Thyroid gland (tissue), 4 donors: Measurements from ENCODE around the gene TSPAN9. TPM values are rescaled to one million over a fixed set of nuclear protein-coding genes. Genes with fewer than 3 reads are reported as not detected.

ENCODE experiments used
- DNase-seq, 2 donors: peaks; one replicate each; pipeline ENCODE4 v3.0.0-alpha.2; 2019
- H3K27ac ChIP-seq, 3 donors: fragments of 200-600 bp; sonication (generic); 1 replicate in 2 of 3; 2 replicates in 1 of 3; pipeline ENCODE4 v1.5.1; 2016 to 2019; ENCODE audit warnings: mild to moderate bottlenecking in 1 of 3, moderate library complexity in 1 of 3
- H3K27me3 ChIP-seq: fragments of 200-600 bp; sonication (generic); one replicate; pipeline ENCODE4 v1.5.1; 2019
- H3K36me3 ChIP-seq, 2 donors: fragments of 200-600 bp; sonication (generic); one replicate each; pipeline ENCODE4 v1.5.1; 2016 to 2019
- H3K4me1 ChIP-seq, 2 donors: fragments of 200-600 bp; sonication (generic); one replicate each; pipeline ENCODE4 v1.5.1; 2017 to 2019
- H3K4me3 ChIP-seq, 3 donors: fragments of 200-600 bp; sonication (generic); replicated peaks in 1 of 3; 1 replicate in 2 of 3; 2 replicates in 1 of 3; pipeline ENCODE4 v1.5.1; 2016; ENCODE audit warnings: mild to moderate bottlenecking in 1 of 3
- H3K9me3 ChIP-seq: fragments of 200-600 bp; sonication (generic); one replicate; pipeline ENCODE4 v1.5.1; 2017
- POLR2A ChIP-seq, 2 donors: fragments of 450-650 bp; IDR thresholded peaks; one replicate each; pipeline ENCODE4 v1.6.1; 2017; ENCODE audit warnings: antibody characterized with exemption in 2 of 2, mild to moderate bottlenecking in 2 of 2, moderate library complexity in 1 of 2
- WGBS, 2 donors: methylation state at CpG; one replicate each; pipeline ENCODE4 v1.1.5; 2017; 5-methylcytosine and 5-hydroxymethylcytosine counted together
- intact Hi-C: fragments of 100-400 bp; cut with DNase I; formaldehyde crosslinking; loops from one replicate; pipeline ENCODE4 v1.15.1; 2023
- total RNA-seq, 4 donors: library from RNA; depleted of rRNA; stranded (reverse); fragments of >200 nt; gene quantifications; one replicate each; pipeline ENCODE4 v1.2.3, GENCODE V29; 2016
- TF ChIP-seq, protein P1 (sequence below), 6 experiments: fragments of 200-600 bp in 3 of 6; fragments of 450-650 bp in 3 of 6; sonication (generic) in 3 of 6; IDR thresholded peaks; one replicate each; pipeline ENCODE4 v1.5.1; 2016 to 2019; ENCODE audit warnings: antibody characterized with exemption in 6 of 6, mild to moderate bottlenecking in 2 of 6, inconsistent platforms in 1 of 6, moderate library complexity in 1 of 6

TSPAN9 gene
- total RNA-seq, 4 donors from 2014 or later = 26.9 to 47.5 (median 33.2) TPM

DNA sequence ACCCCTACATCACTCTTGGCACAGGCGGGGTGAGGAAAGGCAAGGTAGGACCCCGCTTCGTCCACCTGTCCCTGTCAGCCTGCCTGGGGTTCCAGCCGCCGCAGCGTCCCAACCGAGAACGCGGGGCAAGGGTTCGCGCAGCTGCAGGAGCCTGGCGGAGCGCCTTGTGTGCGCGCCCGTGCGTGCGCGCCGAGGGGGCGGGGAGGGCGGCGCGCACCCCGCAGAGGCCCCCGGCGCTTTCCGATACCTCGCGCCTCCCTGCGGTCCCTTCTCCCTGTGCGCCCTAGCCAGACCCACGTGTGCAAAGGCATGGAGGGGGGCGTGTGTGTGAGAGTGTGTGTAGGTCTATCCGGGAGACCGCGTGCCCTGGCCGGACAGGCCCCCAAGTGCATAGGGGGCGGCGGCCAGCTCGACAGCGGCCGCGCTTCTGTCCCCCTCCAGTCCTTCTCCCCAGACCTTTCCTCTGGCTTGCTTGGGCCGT lies 122.4 kb downstream of the TSPAN9 start:
- no peak for TF ChIP-seq POLR2A (IDR thresholded peaks at IDR 0.05)
- TF ChIP-seq, protein P1, sequence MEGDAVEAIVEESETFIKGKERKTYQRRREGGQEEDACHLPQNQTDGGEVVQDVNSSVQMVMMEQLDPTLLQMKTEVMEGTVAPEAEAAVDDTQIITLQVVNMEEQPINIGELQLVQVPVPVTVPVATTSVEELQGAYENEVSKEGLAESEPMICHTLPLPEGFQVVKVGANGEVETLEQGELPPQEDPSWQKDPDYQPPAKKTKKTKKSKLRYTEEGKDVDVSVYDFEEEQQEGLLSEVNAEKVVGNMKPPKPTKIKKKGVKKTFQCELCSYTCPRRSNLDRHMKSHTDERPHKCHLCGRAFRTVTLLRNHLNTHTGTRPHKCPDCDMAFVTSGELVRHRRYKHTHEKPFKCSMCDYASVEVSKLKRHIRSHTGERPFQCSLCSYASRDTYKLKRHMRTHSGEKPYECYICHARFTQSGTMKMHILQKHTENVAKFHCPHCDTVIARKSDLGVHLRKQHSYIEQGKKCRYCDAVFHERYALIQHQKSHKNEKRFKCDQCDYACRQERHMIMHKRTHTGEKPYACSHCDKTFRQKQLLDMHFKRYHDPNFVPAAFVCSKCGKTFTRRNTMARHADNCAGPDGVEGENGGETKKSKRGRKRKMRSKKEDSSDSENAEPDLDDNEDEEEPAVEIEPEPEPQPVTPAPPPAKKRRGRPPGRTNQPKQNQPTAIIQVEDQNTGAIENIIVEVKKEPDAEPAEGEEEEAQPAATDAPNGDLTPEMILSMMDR (IDR thresholded peaks at IDR 0.05) = no peak
- DNase-seq = peak; percentile 26 to 28
- Histone ChIP-seq H3K4me1 (peaks cover 5 to 34% of the 10 kb centered on the region in 2 donors), H3K36me3 (no peaks in the 10 kb centered on the region), H3K4me3 (peak overlapping the region in 2 of 3 donors; percentile 38 to 41), H3K27ac (no peak overlapping the region), H3K27me3 (no peaks in the 10 kb centered on the region), H3K9me3 (no peaks in the 10 kb centered on the region)
- intact Hi-C loops = loop anchor here (5.0 kb wide), 2 partner anchors 62 to 117 kb away; no protein-coding TSS in a partner anchor
- WGBS, 2 donors = 1 to 10% methylated on average over 20 to 21 of the region's 45 CpGs

DNA sequence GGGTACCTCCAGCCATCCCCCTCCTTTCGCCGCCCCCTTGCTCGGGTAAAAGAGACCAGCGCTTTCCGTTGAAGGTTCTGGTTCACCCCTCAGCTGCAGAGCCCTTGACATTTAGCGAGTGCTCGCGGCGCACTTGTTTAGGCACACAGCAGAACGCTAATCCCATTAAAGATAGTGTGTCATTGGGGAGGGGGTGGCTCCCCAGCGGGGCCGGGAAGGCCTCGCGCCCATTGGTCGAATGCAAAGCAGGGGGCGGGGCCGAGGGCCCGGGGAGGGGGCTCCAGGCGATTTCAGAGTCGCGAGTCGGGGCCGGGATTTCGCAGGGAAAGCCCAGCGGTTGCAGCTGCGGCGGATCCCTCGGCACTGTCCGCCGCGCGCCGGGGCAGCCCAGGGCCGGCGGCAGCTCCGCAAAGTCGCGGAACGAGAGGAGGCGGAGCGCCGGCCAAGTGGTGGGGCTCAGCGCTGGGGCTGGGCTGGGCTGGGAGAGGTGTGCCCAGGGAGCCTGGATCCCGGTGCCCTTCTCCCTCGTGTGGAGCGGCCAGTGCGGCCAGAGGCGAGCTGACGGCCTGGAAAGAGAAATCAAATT lies 122.9 kb downstream of the TSPAN9 start:
- Histone ChIP-seq H3K9me3 (no peaks in the 10 kb centered on the region), H3K27ac (no peak overlapping the region), H3K36me3 (no peaks in the 10 kb centered on the region), H3K4me3 (peak overlapping the region; percentile 17 to 41 (median 38)), H3K4me1 (peaks cover 5 to 34% of the 10 kb centered on the region in 2 donors), H3K27me3 (no peaks in the 10 kb centered on the region)
- TF ChIP-seq, protein P1 (IDR thresholded peaks at IDR 0.05) = no peak
- TF ChIP-seq POLR2A (IDR thresholded peaks at IDR 0.05) = peak in 1 of 2 donors; percentile 34
- WGBS, 2 donors = 2 to 11% methylated on average over 10 to 15 of the region's 49 CpGs
- intact Hi-C loops = loop anchor here (5.0 kb wide), 2 partner anchors 63 to 118 kb away; no protein-coding TSS in a partner anchor
- peak; percentile 69 to 74 for DNase-seq

DNA sequence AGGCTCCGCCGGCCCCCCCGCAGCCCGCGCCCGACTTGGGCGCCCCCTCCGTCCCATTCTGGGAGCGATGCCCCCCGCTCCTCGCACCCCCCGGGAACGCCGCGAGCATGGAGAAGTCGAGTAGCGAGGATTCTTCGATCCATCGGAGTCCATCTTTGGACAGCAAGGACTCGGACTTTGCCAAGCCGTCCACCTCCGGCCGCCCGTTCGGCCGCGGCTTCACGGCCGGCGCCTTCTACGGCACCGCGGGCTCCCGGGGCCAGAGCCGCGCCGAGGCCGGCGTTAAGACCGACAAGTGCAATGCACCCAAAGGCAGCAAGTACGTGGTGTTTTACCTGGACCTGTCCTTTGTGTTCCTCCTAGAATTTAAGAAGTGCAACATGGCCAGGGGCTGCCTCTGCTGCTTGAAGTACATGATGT lies 123.6 kb downstream of the TSPAN9 start:
- H3K36me3 ChIP-seq = no peaks in the 10 kb centered on the region
- DNase-seq = peak; percentile 20 to 34
- intact Hi-C loops = loop anchor here (5.0 kb wide), 2 partner anchors 64 to 119 kb away; no protein-coding TSS in a partner anchor
- H3K4me1 ChIP-seq = peaks cover 5 to 41% of the 10 kb centered on the region in 2 donors
- WGBS, 2 donors = 8 to 43% methylated on average over 1 to 11 of the region's 41 CpGs
- no peaks in the 10 kb centered on the region for H3K27me3 ChIP-seq
- peak overlapping the region; percentile 12 to 38 (median 17) for H3K4me3 ChIP-seq
- no peak overlapping the region for H3K27ac ChIP-seq
- TF ChIP-seq, protein P1 (IDR thresholded peaks at IDR 0.05) = no peak
- no peak for TF ChIP-seq POLR2A (IDR thresholded peaks at IDR 0.05)
- no peaks in the 10 kb centered on the region for H3K9me3 ChIP-seq

DNA sequence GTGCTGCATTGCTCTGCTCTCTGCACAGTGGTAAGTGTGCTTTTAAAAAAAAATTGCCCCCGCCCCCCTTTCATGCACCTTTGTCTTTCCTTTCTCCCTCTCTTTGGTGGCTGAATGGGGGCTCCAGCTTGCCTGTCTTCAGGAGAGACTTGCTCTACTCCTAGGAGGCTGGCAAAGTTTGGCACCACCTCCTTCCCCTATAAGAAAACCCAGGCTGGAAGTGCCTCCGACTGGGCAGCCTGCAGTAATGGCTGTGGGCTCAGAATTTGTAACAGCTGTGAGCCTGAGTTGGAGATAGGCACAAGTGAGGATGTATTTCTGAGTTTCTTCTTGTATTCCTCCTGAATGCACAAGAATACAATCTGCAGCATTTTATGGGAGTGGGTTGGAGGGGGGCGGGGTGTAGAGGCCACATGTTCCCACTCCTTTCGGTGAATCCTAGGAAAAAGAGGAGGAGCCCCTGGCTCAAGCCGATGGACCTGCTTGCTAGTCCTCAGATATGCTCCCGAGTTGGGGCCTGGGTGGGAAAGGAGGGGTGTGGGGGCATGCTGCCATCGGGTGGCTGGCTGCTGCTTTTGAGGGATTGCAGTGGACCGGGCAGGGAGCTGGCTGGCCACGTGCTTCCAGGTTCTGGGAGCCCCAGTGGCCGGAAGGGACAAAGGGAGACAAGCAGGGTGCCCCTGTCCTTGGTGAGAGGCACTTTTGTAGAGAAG lies 124.3 kb downstream of the TSPAN9 start:
- no peaks in the 10 kb centered on the region for H3K9me3 ChIP-seq
- DNase-seq = no peak
- H3K4me3 ChIP-seq = no peak overlapping the region
- no peaks in the 10 kb centered on the region for H3K27me3 ChIP-seq
- H3K4me1 ChIP-seq = peaks cover 5 to 47% of the 10 kb centered on the region in 2 donors
- WGBS, 2 donors = 70 to 79% methylated on average over 10 of the region's 10 CpGs
- no peak for TF ChIP-seq POLR2A (IDR thresholded peaks at IDR 0.05)
- TF ChIP-seq, protein P1 (IDR thresholded peaks at IDR 0.05) = no peak
- H3K27ac ChIP-seq = no peak overlapping the region
- intact Hi-C loops = loop anchor here (5.0 kb wide), 2 partner anchors 64 to 119 kb away; no protein-coding TSS in a partner anchor
- H3K36me3 ChIP-seq = no peaks in the 10 kb centered on the region
